ENCODE results near the gene NKX2-8. TPM values are rescaled to one million over a fixed set of nuclear protein-coding genes. Genes with fewer than 3 reads are reported as not detected.

Gene NKX2-8
- total RNA-seq, 1 donor from 2014 or later, result not detected

- peaks cover 6% of the 10 kb centered on the region for H3K27me3 ChIP-seq
- no peak for DNase-seq (ENCODE audit: low spot score in 2 of 2)
- H3K27ac ChIP-seq, result no peak overlapping the region
These were observed 2.1 kb downstream of the NKX2-8 start for GRCh38 chr14:36580141-36580855.

GRCh38 chr14:36579573-36580140, 2.8 kb downstream of the NKX2-8 start:
- Histone ChIP-seq H3K36me3 (no peaks in the 10 kb centered on the region), H3K4me3 (no peak overlapping the region), H3K27me3 (peaks cover 6% of the 10 kb centered on the region), H3K4me1 (peaks cover 5 to 13% of the 10 kb centered on the region in 2 donors), H3K9me3 (no peaks in the 10 kb centered on the region), H3K27ac (no peak overlapping the region)
- TF ChIP-seq, protein P1, sequence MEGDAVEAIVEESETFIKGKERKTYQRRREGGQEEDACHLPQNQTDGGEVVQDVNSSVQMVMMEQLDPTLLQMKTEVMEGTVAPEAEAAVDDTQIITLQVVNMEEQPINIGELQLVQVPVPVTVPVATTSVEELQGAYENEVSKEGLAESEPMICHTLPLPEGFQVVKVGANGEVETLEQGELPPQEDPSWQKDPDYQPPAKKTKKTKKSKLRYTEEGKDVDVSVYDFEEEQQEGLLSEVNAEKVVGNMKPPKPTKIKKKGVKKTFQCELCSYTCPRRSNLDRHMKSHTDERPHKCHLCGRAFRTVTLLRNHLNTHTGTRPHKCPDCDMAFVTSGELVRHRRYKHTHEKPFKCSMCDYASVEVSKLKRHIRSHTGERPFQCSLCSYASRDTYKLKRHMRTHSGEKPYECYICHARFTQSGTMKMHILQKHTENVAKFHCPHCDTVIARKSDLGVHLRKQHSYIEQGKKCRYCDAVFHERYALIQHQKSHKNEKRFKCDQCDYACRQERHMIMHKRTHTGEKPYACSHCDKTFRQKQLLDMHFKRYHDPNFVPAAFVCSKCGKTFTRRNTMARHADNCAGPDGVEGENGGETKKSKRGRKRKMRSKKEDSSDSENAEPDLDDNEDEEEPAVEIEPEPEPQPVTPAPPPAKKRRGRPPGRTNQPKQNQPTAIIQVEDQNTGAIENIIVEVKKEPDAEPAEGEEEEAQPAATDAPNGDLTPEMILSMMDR (IDR thresholded peaks at IDR 0.05), result no peak
- no peak for DNase-seq (ENCODE audit: low spot score in 2 of 2)
- intact Hi-C loops (cut with DNase I), result no loop called here

More at GRCh38 chr14:36580141-36580855, 2.1 kb downstream of the NKX2-8 start:
- Histone ChIP-seq H3K4me1 (peaks cover 5 to 13% of the 10 kb centered on the region in 2 donors), H3K4me3 (peak overlapping the region; percentile 45 to 65), H3K9me3 (no peaks in the 10 kb centered on the region), H3K36me3 (no peaks in the 10 kb centered on the region)
- TF ChIP-seq, protein P1 (IDR thresholded peaks at IDR 0.05), result no peak
- intact Hi-C loops (cut with DNase I), result no loop called here

DNA sequence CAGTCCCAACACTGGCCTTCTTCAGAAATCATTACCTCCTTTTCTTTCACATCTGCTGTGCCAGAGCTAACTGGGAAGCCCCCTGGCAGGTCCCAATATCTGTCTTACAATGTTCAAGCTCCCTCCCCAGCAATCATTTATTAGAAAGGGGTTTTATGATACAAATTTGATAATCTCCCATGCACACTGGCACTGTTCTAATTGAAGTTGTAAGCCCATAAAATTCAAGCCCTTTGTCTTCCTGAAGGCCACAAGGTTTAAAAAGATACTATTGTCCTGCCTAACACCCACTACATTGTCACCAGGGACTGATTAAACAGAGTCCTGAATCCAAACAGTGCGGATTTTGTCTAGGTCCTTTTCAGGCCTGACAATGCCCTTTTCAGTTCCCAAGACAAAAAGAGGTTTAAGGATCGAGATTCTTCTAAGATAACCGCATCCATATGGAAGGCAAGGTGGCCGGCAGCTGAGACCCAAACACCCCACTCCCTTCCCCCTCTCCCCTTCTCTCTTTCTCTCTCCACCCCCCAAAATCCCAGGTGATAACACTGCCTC, 3.3 kb downstream of the NKX2-8 start:
- no peaks in the 10 kb centered on the region for H3K9me3 ChIP-seq
- peaks cover 6% of the 10 kb centered on the region for H3K27me3 ChIP-seq

GRCh38 chr14:36570065-36570464, 12.3 kb downstream of the NKX2-8 start:
- intact Hi-C loops (cut with DNase I), result no loop called here
- no peak for DNase-seq (ENCODE audit: low spot score in 2 of 2)
- Histone ChIP-seq H3K27ac (no peak overlapping the region), H3K27me3 (no peaks in the 10 kb centered on the region), H3K4me1 (no peaks in the 10 kb centered on the region), H3K4me3 (no peak overlapping the region), H3K9me3 (no peaks in the 10 kb centered on the region), H3K36me3 (no peaks in the 10 kb centered on the region)
- TF ChIP-seq, protein P1 (IDR thresholded peaks at IDR 0.05), result no peak

More for the DNA sequence above, 3.3 kb downstream of the NKX2-8 start:
- Histone ChIP-seq H3K4me3 (no peak overlapping the region), H3K36me3 (no peaks in the 10 kb centered on the region), H3K4me1 (peaks cover 5 to 13% of the 10 kb centered on the region in 2 donors), H3K27ac (no peak overlapping the region)
- TF ChIP-seq, protein P1 (IDR thresholded peaks at IDR 0.05), result no peak
- intact Hi-C loops (cut with DNase I), result no loop called here
- DNase-seq (ENCODE audit: low spot score in 2 of 2), result no peak

DNA sequence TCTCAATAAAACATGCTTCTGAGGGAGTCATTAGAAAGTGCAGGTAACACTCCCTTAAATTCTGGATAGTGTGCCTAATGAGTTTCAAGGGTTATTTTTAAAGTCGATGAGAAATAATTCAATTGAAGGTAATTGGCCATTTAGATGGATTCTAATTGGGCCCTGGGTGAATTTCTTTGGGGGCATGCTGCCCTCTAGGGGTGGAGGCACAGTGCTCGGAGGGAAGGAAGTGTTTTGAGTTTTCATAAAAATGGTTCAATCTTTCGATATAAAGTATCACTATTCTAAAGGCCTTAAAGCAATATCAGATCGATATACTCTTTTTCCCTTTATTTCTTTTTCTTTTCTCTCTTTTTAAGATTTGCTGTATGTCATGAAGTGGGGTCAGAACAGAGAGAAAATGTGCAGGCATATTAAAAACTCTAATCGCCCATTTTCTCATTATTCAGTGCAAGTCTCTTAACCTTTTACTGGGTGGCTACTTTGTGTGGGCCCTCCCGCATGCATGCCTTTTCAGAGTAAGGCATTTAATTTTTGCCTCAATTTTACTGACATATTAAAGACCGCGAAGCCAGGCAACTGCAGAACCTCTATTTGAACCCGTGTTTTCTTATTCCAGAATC, 25.5 kb downstream of the NKX2-8 start:
- DNase-seq (ENCODE audit: low spot score in 2 of 2), result no peak
- intact Hi-C loops (cut with DNase I), result no loop called here
- no peaks in the 10 kb centered on the region for H3K36me3 ChIP-seq

More for the DNA sequence above, 25.5 kb downstream of the NKX2-8 start:
- TF ChIP-seq, protein P1 (IDR thresholded peaks at IDR 0.05), result peak in 2 of 3 experiments; percentile 48 to 66
- H3K9me3 ChIP-seq, result no peaks in the 10 kb centered on the region
- H3K27ac ChIP-seq, result no peak overlapping the region
- H3K27me3 ChIP-seq, result no peaks in the 10 kb centered on the region
- no peaks in the 10 kb centered on the region for H3K4me1 ChIP-seq
- no peak overlapping the region for H3K4me3 ChIP-seq
